Vagina (tissue), 2 donors: Measurements from ENCODE around the gene PRM1. TPM values are rescaled to one million over a fixed set of nuclear protein-coding genes. Genes with fewer than 3 reads are reported as not detected.

ENCODE experiments used
- DNase-seq, 2 donors: peaks; one replicate each; pipeline ENCODE4 v3.0.0-alpha.2; 2017; ENCODE audit errors: extremely low spot score in 2 of 2
- H3K27ac ChIP-seq: fragments of 200-600 bp; sonication (generic); one replicate; pipeline ENCODE4 v1.5.1; 2019
- H3K27me3 ChIP-seq: fragments of 200-600 bp; sonication (generic); one replicate; pipeline ENCODE4 v1.5.1; 2019
- H3K36me3 ChIP-seq, 2 donors: fragments of 200-600 bp; sonication (generic); one replicate each; pipeline ENCODE4 v1.5.1; 2017 to 2019
- H3K4me1 ChIP-seq: fragments of 200-600 bp; sonication (generic); one replicate; pipeline ENCODE4 v1.5.1; 2019
- H3K4me3 ChIP-seq, 2 donors: fragments of 200-600 bp; sonication (generic); 1 replicate in 1 of 2; 2 replicates in 1 of 2; pipeline ENCODE4 v1.5.1; 2016 to 2019
- H3K9me3 ChIP-seq: fragments of 200-600 bp; sonication (generic); one replicate; pipeline ENCODE4 v1.5.1; 2019
- CTCF ChIP-seq, 3 experiments: fragments of 450-650 bp in 2 of 3; fragments of 200-600 bp in 1 of 3; sonication (generic) in 1 of 3; IDR thresholded peaks; one replicate each; pipeline ENCODE4 v1.5.1; 2017 to 2019; ENCODE audit warnings: antibody characterized with exemption in 3 of 3, mild to moderate bottlenecking in 2 of 3, moderate library complexity in 2 of 3
- POLR2A ChIP-seq, 2 donors: fragments of 450-650 bp; IDR thresholded peaks; one replicate each; pipeline ENCODE4 v1.6.1; 2017; ENCODE audit warnings: antibody characterized with exemption in 2 of 2, mild to moderate bottlenecking in 2 of 2, moderate library complexity in 2 of 2
- POLR2AphosphoS5 ChIP-seq, 2 donors: sonication (generic); formaldehyde crosslinking; IDR thresholded peaks; one replicate each; pipeline ENCODE4 v1.9.0; 2017; ENCODE audit warnings: antibody characterized with exemption in 2 of 2, mild to moderate bottlenecking in 2 of 2, low read depth in 1 of 2; ENCODE audit not compliant: insufficient read depth in 1 of 2
- intact Hi-C: fragments of 100-400 bp; cut with DNase I; formaldehyde crosslinking; loops from one replicate; pipeline ENCODE4 v1.15.1; 2023
- total RNA-seq: library from RNA; depleted of rRNA; stranded (reverse); fragments of >200 nt; gene quantifications from one replicate; pipeline ENCODE4 v1.2.3, GENCODE V29; 2016

Gene PRM1
- total RNA-seq, 1 donor from 2014 or later, result not detected

- Histone ChIP-seq H3K4me3 (no peak overlapping the region), H3K27me3 (no peaks in the 10 kb centered on the region), H3K4me1 (no peaks in the 10 kb centered on the region), H3K9me3 (no peaks in the 10 kb centered on the region), H3K36me3 (no peaks in the 10 kb centered on the region), H3K27ac (no peak overlapping the region)
- DNase-seq, result no peak
- intact Hi-C loops, result no loop called here
- TF ChIP-seq POLR2A (IDR thresholded peaks at IDR 0.05) (no peak), CTCF (IDR thresholded peaks at IDR 0.05) (no peak), POLR2AphosphoS5 (IDR thresholded peaks at IDR 0.05; ENCODE audit: insufficient read depth in 1 of 2, low read depth in 1 of 2) (no peak)
These were observed 6.2 kb downstream of the PRM1 start for GRCh38 chr16:11274964-11275363.

GRCh38 chr16:11273721-11274324, 7.3 kb downstream of the PRM1 start:
- Histone ChIP-seq H3K36me3 (no peaks in the 10 kb centered on the region), H3K27ac (no peak overlapping the region), H3K4me1 (no peaks in the 10 kb centered on the region), H3K27me3 (no peaks in the 10 kb centered on the region), H3K4me3 (no peak overlapping the region), H3K9me3 (no peaks in the 10 kb centered on the region)
- intact Hi-C loops, result no loop called here
- TF ChIP-seq POLR2A (IDR thresholded peaks at IDR 0.05) (no peak), POLR2AphosphoS5 (IDR thresholded peaks at IDR 0.05; ENCODE audit: insufficient read depth in 1 of 2, low read depth in 1 of 2) (no peak), CTCF (IDR thresholded peaks at IDR 0.05) (no peak)
- DNase-seq, result no peak

- H3K4me1 ChIP-seq, result no peaks in the 10 kb centered on the region
- no peaks in the 10 kb centered on the region for H3K36me3 ChIP-seq
- no peaks in the 10 kb centered on the region for H3K27me3 ChIP-seq
- DNase-seq, result no peak
- no peak within 1 kb of the TSS for H3K27ac ChIP-seq
- no peak for TF ChIP-seq POLR2A (IDR thresholded peaks at IDR 0.05)
- no peak within 1 kb of the TSS for H3K4me3 ChIP-seq
- H3K9me3 ChIP-seq, result no peaks in the 10 kb centered on the region
- intact Hi-C loops, result no loop called here
These were observed 8.0 kb downstream of the PRM1 start, which contains the start of gene PRM3 for GRCh38 chr16:11272921-11273720. Gene PRM3 (minus strand): TSS chr16:11273629. CDS start chr16:11273595, 34 bp downstream.

- no peaks in the 10 kb centered on the region for H3K27me3 ChIP-seq
- H3K36me3 ChIP-seq, result no peaks in the 10 kb centered on the region
- no peaks in the 10 kb centered on the region for H3K9me3 ChIP-seq
- intact Hi-C loops, result no loop called here
- no peak overlapping the region for H3K4me3 ChIP-seq
- no peaks in the 10 kb centered on the region for H3K4me1 ChIP-seq
- TF ChIP-seq CTCF (IDR thresholded peaks at IDR 0.05) (no peak), POLR2A (IDR thresholded peaks at IDR 0.05) (no peak), POLR2AphosphoS5 (IDR thresholded peaks at IDR 0.05; ENCODE audit: insufficient read depth in 1 of 2, low read depth in 1 of 2) (no peak)
- H3K27ac ChIP-seq, result no peak overlapping the region
- no peak for DNase-seq
These were observed 8.6 kb downstream of the PRM1 start for GRCh38 chr16:11272484-11272883.

GRCh38 chr16:11271610-11272009, 9.5 kb downstream of the PRM1 start:
- no peaks in the 10 kb centered on the region for H3K36me3 ChIP-seq
- H3K4me3 ChIP-seq, result no peak overlapping the region
- no peaks in the 10 kb centered on the region for H3K27me3 ChIP-seq
- intact Hi-C loops, result no loop called here
- no peak for DNase-seq
- no peaks in the 10 kb centered on the region for H3K9me3 ChIP-seq
- no peak overlapping the region for H3K27ac ChIP-seq
- TF ChIP-seq POLR2A (IDR thresholded peaks at IDR 0.05) (no peak), CTCF (IDR thresholded peaks at IDR 0.05) (no peak), POLR2AphosphoS5 (IDR thresholded peaks at IDR 0.05; ENCODE audit: insufficient read depth in 1 of 2, low read depth in 1 of 2) (no peak)
- H3K4me1 ChIP-seq, result no peaks in the 10 kb centered on the region
